Choroid plexus epithelial cell (primary cell): ENCODE measurements around the gene FAM193A.

ENCODE experiments used
- DNase-seq: peaks from one replicate; pipeline ENCODE4 v3.0.0-alpha.2; 2010; ENCODE audit warnings: low read depth
- H3K4me3 ChIP-seq: 2 replicates; pipeline ENCODE4 v1.5.1; 2011; ENCODE audit warnings: low read depth, mild to moderate bottlenecking, control low read depth, low read length, moderate library complexity
- TF ChIP-seq, protein P1 (sequence below): conservative IDR thresholded peaks from 2 replicates; pipeline ENCODE4 v1.5.1; 2011; ENCODE audit warnings: low read depth, mild to moderate bottlenecking, control low read depth, inconsistent platforms, low read length, moderate library complexity

The FAM193A gene

DNA sequence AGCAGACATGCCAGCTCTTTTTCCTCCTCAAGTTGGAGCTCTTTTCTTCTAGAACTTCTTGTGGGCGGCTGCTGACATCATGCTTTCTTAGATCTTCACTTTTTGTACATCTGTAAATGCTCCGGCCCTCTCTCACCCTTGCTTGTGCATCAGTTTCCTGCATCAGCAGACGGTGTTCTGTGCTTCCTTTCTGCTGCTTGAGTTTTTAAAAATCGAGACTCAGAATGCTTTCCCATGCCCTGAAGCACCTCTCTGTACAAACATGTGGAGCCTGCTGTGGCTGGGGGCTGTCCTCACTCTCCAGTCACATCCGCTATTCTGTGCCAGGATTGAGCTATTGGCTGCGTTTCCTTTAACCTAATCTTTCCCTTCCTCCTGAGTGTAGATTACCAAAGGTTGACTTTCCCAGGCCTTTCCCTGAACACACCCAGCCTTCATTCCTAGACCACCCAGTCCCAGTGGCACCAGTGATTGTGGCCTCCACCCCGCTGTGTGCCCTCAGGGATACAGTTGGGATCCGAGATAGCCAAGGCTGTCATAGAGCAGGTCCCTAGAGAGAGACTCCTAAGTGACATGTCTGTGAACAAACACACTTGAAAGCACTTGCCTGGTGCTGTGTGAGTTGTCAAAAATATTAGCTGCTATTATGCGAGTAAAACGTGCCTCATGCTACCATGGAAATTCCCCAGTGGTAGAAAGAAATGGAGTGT, 177.8 kb downstream of the FAM193A start:
- peak; percentile 97 for DNase-seq
- TF ChIP-seq, protein P1, sequence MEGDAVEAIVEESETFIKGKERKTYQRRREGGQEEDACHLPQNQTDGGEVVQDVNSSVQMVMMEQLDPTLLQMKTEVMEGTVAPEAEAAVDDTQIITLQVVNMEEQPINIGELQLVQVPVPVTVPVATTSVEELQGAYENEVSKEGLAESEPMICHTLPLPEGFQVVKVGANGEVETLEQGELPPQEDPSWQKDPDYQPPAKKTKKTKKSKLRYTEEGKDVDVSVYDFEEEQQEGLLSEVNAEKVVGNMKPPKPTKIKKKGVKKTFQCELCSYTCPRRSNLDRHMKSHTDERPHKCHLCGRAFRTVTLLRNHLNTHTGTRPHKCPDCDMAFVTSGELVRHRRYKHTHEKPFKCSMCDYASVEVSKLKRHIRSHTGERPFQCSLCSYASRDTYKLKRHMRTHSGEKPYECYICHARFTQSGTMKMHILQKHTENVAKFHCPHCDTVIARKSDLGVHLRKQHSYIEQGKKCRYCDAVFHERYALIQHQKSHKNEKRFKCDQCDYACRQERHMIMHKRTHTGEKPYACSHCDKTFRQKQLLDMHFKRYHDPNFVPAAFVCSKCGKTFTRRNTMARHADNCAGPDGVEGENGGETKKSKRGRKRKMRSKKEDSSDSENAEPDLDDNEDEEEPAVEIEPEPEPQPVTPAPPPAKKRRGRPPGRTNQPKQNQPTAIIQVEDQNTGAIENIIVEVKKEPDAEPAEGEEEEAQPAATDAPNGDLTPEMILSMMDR = peak; percentile 48
- no peak overlapping the region for H3K4me3 ChIP-seq

- DNase-seq = peak; percentile 48
- TF ChIP-seq, protein P1 = no peak
- no peak overlapping the region for H3K4me3 ChIP-seq
Measured at GRCh38 chr4:2714918-2715317, 178.5 kb downstream of the FAM193A start.

- TF ChIP-seq, protein P1 = no peak
- DNase-seq = no peak
Measured at GRCh38 chr4:2715426-2715825, 179.0 kb downstream of the FAM193A start.

GRCh38 chr4:2716236-2716635, 179.8 kb downstream of the FAM193A start:
- H3K4me3 ChIP-seq = no peak overlapping the region
- DNase-seq = no peak
- TF ChIP-seq, protein P1 = no peak

More at GRCh38 chr4:2715426-2715825, 179.0 kb downstream of the FAM193A start:
- no peak overlapping the region for H3K4me3 ChIP-seq

DNA sequence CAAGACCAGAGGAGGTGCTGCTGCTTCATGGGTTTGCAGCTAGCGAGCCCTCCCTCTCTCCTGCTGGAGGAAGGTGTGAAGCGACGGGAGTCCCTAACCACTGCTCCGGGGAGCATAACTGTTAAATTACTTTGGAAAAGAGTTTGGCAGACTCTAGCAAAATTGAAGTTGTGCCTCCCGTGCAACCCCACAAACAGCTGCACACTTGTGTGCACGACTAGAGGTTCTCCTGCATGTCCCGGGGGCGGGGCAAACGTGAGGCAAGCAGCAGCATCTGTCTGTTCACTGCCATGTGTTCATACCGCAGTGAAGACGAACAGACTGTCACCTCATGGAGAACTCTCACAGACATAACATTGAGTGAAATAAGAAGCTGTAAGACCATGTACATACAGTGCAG, 185.1 kb downstream of the FAM193A start:
- TF ChIP-seq, protein P1 = no peak
- H3K4me3 ChIP-seq = no peak overlapping the region
- no peak for DNase-seq

DNA sequence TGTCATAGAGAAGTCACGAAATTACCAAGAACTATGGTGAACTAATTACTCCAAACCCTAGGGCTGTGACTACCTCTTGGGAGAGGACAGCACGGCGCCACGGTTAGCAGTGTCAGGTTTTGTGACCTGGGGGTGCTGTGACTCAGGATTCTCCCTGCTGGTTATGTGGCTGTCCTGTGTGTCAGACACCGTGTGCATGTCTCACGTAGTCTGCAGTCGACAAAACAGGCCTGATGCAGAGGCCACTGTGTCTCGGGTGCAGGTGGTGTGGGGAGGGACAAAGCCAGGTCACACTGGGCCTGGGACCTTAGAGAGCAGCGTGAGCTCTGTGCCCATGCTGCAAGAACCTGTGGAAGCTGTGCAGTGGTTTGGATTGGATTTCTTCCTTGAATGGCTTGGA, 185.6 kb downstream of the FAM193A start:
- no peak for DNase-seq
- H3K4me3 ChIP-seq = no peak overlapping the region
- TF ChIP-seq, protein P1 = no peak

DNA sequence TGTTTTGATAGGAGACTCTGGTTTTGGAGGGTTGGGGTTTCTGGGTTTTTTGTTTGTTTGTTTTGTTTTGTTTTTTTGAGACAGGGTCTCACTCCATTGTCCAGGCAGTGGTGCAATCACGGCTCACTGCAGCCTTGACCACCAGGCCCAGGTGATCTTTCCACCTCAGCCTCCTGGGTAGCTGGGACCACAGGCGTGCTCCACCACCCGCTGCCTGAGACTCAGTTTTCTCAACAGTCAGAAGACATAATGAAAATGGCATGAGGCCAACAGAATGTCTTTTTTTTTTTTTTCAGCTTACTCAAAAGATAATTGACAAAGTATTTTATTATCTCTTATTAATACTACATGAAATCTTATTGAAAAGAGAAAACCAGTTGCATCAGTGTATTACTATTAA, 187.3 kb downstream of the FAM193A start:
- H3K4me3 ChIP-seq = no peak overlapping the region
- TF ChIP-seq, protein P1 = no peak
- peak; percentile 61 for DNase-seq
